ENCODE measurements around the gene NPHS1.
A peak's percentile ranks its signal among the peaks of the same experiment; 100 is the strongest.
"Not testable (repeated sequence)": the region's sequence is repeated elsewhere in the genome, so short reads cannot be mapped to it uniquely, and the experiment has no call there.

NPHS1 gene

GRCh38 chr19:35848486-35848885, 3.8 kb downstream of the NPHS1 start:
- DNase-seq: no peak

- no peak for DNase-seq
Measured at GRCh38 chr19:35847911-35848310, 4.4 kb downstream of the NPHS1 start.

GRCh38 chr19:35846038-35846668, 6.2 kb downstream of the NPHS1 start:
- DNase-seq: peak in 1 of 2 donors; percentile 6

GRCh38 chr19:35845215-35846037, 6.9 kb downstream of the NPHS1 start:
- no peak for DNase-seq

GRCh38 chr19:35844482-35845214, 7.7 kb downstream of the NPHS1 start:
- no peak for DNase-seq

- no peak for DNase-seq
Measured at GRCh38 chr19:35843676-35844481, 8.4 kb downstream of the NPHS1 start.

GRCh38 chr19:35842666-35843272, 9.5 kb downstream of the NPHS1 start:
- no peak for DNase-seq

- no peak for DNase-seq
Measured at GRCh38 chr19:35841961-35842595, 10.2 kb downstream of the NPHS1 start.

GRCh38 chr19:35836096-35836495, 16.2 kb downstream of the NPHS1 start:
- not testable (repeated sequence) for DNase-seq

GRCh38 chr19:35833972-35834371, 18.3 kb downstream of the NPHS1 start:
- no peak for DNase-seq

- no peak for DNase-seq
Measured at GRCh38 chr19:35832054-35832453, 20.2 kb downstream of the NPHS1 start.

- DNase-seq: no peak
Measured at GRCh38 chr19:35830986-35831385, 21.3 kb downstream of the NPHS1 start.

GRCh38 chr19:35828692-35829301, 23.5 kb downstream of the NPHS1 start:
- peak; percentile 0 to 13 for DNase-seq

- no peak for DNase-seq
Measured at GRCh38 chr19:35824150-35824549, 28.2 kb downstream of the NPHS1 start.

- no peak for DNase-seq
Measured at GRCh38 chr19:35822579-35822978, 29.7 kb downstream of the NPHS1 start.

GRCh38 chr19:35818445-35818844, 33.9 kb downstream of the NPHS1 start:
- no peak for DNase-seq

GRCh38 chr19:35816846-35817245, 35.5 kb downstream of the NPHS1 start:
- no peak for DNase-seq

GRCh38 chr19:35816262-35816661, 36.0 kb downstream of the NPHS1 start:
- DNase-seq: no peak

- no peak for DNase-seq
Measured at GRCh38 chr19:35813043-35813890, 39.0 kb downstream of the NPHS1 start.
